Gastrocnemius medialis (tissue), 4 donors: ENCODE results near the gene GRK4. TPM values are rescaled to one million over a fixed set of nuclear protein-coding genes. Genes with fewer than 3 reads are reported as not detected.

ENCODE experiments used
- ATAC-seq, 2 donors: fragments of 150-250 bp; one replicate each; pipeline ENCODE4 v1.9.1; 2016
- DNase-seq, 2 donors: peaks; one replicate each; pipeline ENCODE4 v3.0.0-alpha.2; 2019
- H3K27ac ChIP-seq, 4 donors: fragments of 200-600 bp; sonication (generic); 1 replicate in 1 of 4; 2 replicates in 3 of 4; pipeline ENCODE4 v1.5.1; 2016 to 2018; ENCODE audit warnings: mild to moderate bottlenecking in 2 of 4, moderate library complexity in 1 of 4
- H3K27me3 ChIP-seq, 3 donors: fragments of 200-600 bp; sonication (generic) in 2 of 3; 1 replicate in 1 of 3; 2 replicates in 2 of 3; pipeline versions ENCODE4 v1.5.1 to v1.6.0; 2016 to 2019; ENCODE audit warnings: mild to moderate bottlenecking in 1 of 3, moderate library complexity in 1 of 3
- H3K36me3 ChIP-seq, 2 donors: fragments of 200-600 bp; sonication (generic) in 1 of 2; one replicate each; pipeline ENCODE4 v1.5.1; 2017 to 2018
- H3K4me1 ChIP-seq, 2 donors: fragments of 200-600 bp; sonication (generic) in 1 of 2; one replicate each; pipeline ENCODE4 v1.5.1; 2016 to 2017; ENCODE audit warnings: mild to moderate bottlenecking in 2 of 2
- H3K4me3 ChIP-seq, 4 donors: fragments of 200-600 bp; sonication (generic) in 3 of 4; 1 replicate in 1 of 4; 2 replicates in 3 of 4; pipeline ENCODE4 v1.5.1; 2016 to 2019; ENCODE audit warnings: mild to moderate bottlenecking in 2 of 4
- H3K9me3 ChIP-seq, 3 donors: fragments of 200-600 bp; sonication (generic) in 2 of 3; 1 replicate in 1 of 3; 2 replicates in 2 of 3; pipeline ENCODE4 v1.5.1; 2016 to 2019
- POLR2A ChIP-seq, 2 donors: fragments of 450-650 bp; IDR thresholded peaks; one replicate each; pipeline ENCODE4 v1.6.1; 2017; ENCODE audit warnings: antibody characterized with exemption in 2 of 2, mild to moderate bottlenecking in 2 of 2, moderate library complexity in 2 of 2
- in situ Hi-C, 4 donors: fragments of 200-750 bp; cut with MboI; loops; one replicate each; pipeline versions ENCODE4 v1.15.0 to v1.8.0; 2017; ENCODE audit warnings: low sequenced_read_pairs in 4 of 4
- intact Hi-C: fragments of 100-400 bp; cut with DNase I; formaldehyde crosslinking; loops from one replicate; pipeline ENCODE4 v1.15.1; 2023; ENCODE audit warnings: low total_unique reads
- total RNA-seq, 4 donors: library from RNA; depleted of rRNA; stranded (reverse); fragments of >200 nt; gene quantifications; one replicate each; pipeline versions ENCODE4 v1.1.0 to v1.2.3, GENCODE V29; 2016
- TF ChIP-seq, protein P1 (sequence below), 5 experiments: fragments of 450-650 bp in 3 of 5; fragments of 200-600 bp in 2 of 5; sonication (generic) in 2 of 5; IDR thresholded peaks in 4 of 5; conservative IDR thresholded peaks in 1 of 5; 1 replicate in 4 of 5; 2 replicates in 1 of 5; pipeline ENCODE4 v1.5.1; 2016 to 2019; ENCODE audit warnings: antibody characterized with exemption in 5 of 5, mild to moderate bottlenecking in 3 of 5, moderate library complexity in 3 of 5

The GRK4 gene
- total RNA-seq, 4 donors from 2014 or later = 2.8 to 5.8 (median 3.7) TPM

DNA sequence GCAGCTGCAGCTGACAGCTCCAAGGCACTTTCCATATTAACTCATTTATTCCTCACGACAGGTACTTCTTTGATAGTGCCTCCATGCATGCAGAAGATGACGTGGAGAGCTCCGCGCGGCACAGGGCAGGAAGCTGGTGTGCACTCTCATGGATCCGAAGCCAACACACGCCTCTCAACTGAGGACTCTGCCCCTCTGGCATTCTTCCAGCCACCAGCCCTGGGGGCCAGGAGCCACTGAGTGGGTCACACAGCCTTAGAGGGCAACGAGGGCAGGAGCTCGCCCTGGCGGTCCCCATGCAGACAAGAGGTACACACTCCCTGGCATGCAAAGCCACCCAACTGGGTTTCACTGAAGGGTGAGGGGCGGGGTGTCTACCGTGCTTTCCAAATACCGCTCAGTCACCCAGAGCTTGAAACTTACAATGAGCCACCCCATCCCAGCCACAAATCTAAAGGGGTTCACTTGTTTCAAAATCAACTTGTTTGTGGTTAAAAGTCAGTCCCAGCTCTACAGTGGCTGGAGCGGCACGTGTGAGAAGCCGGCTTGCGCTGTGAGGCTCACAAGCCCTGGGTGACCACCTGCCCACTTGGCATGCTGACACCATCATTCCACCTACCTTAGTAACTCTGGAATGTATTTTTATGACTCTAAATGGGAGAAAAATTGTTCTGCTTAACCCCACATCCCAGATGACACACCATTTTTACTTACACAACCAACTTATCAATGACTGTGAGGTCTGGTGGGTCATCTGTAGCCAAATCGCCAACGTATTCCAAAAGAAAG, 16.4 kb upstream of the GRK4 start:
- peak in 1 of 2 donors; percentile 13 for DNase-seq
- TF ChIP-seq POLR2A (IDR thresholded peaks at IDR 0.05) = no peak
- TF ChIP-seq, protein P1, sequence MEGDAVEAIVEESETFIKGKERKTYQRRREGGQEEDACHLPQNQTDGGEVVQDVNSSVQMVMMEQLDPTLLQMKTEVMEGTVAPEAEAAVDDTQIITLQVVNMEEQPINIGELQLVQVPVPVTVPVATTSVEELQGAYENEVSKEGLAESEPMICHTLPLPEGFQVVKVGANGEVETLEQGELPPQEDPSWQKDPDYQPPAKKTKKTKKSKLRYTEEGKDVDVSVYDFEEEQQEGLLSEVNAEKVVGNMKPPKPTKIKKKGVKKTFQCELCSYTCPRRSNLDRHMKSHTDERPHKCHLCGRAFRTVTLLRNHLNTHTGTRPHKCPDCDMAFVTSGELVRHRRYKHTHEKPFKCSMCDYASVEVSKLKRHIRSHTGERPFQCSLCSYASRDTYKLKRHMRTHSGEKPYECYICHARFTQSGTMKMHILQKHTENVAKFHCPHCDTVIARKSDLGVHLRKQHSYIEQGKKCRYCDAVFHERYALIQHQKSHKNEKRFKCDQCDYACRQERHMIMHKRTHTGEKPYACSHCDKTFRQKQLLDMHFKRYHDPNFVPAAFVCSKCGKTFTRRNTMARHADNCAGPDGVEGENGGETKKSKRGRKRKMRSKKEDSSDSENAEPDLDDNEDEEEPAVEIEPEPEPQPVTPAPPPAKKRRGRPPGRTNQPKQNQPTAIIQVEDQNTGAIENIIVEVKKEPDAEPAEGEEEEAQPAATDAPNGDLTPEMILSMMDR (IDR thresholded peaks at IDR 0.05 in 4 of 5, conservative IDR thresholded peaks at IDR 0.05 in 1 of 5) = no peak
- no peaks in the 10 kb centered on the region for H3K9me3 ChIP-seq
- no peaks in the 10 kb centered on the region for H3K27me3 ChIP-seq
- ATAC-seq = no peak
- intact Hi-C loops = no loop called here
- no peaks in the 10 kb centered on the region for H3K4me1 ChIP-seq
- in situ Hi-C loops = loop anchor here in 1 of 4 donors (25.0 kb wide), 1 partner anchor 185 kb away; the partner anchor contains the start of gene TNIP2
- peaks cover 4 to 97% of the 10 kb centered on the region in 2 donors for H3K36me3 ChIP-seq
- H3K4me3 ChIP-seq = no peak overlapping the region
- H3K27ac ChIP-seq = no peak overlapping the region

DNA sequence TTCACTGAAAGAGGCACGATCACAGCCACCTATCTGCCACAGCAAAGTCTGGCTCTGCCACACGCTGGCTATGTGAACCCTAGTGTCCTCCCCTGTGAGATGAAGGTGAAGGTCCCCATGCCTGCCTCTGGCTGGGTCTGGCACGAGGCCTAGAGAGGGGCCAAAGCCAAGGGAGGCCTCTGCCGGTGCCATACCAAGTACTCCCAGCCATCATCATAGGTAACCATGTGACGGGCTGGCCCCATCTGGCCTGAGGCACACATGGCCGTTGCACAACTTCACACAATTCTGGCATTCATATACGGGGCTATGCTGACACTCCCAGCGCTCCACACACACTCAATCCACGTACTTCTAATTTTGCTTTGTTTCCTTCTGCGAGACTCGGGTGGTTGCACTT, 15.4 kb upstream of the GRK4 start:
- in situ Hi-C loops = loop anchor here in 1 of 4 donors (25.0 kb wide), 1 partner anchor 186 kb away; the partner anchor contains the start of gene TNIP2
- peak in 1 of 2 donors; percentile 64 for DNase-seq
- peaks cover 4 to 98% of the 10 kb centered on the region in 2 donors for H3K36me3 ChIP-seq
- H3K4me1 ChIP-seq = no peaks in the 10 kb centered on the region
- peak overlapping the region in 2 of 4 donors; percentile 4 to 37 for H3K27ac ChIP-seq
- intact Hi-C loops = no loop called here
- no peaks in the 10 kb centered on the region for H3K27me3 ChIP-seq
- no peaks in the 10 kb centered on the region for H3K9me3 ChIP-seq
- H3K4me3 ChIP-seq = no peak overlapping the region
- no peak for TF ChIP-seq POLR2A (IDR thresholded peaks at IDR 0.05)
- TF ChIP-seq, protein P1 (IDR thresholded peaks at IDR 0.05 in 4 of 5, conservative IDR thresholded peaks at IDR 0.05 in 1 of 5) = no peak
- ATAC-seq = peak in 1 of 2 donors; percentile 74

DNA sequence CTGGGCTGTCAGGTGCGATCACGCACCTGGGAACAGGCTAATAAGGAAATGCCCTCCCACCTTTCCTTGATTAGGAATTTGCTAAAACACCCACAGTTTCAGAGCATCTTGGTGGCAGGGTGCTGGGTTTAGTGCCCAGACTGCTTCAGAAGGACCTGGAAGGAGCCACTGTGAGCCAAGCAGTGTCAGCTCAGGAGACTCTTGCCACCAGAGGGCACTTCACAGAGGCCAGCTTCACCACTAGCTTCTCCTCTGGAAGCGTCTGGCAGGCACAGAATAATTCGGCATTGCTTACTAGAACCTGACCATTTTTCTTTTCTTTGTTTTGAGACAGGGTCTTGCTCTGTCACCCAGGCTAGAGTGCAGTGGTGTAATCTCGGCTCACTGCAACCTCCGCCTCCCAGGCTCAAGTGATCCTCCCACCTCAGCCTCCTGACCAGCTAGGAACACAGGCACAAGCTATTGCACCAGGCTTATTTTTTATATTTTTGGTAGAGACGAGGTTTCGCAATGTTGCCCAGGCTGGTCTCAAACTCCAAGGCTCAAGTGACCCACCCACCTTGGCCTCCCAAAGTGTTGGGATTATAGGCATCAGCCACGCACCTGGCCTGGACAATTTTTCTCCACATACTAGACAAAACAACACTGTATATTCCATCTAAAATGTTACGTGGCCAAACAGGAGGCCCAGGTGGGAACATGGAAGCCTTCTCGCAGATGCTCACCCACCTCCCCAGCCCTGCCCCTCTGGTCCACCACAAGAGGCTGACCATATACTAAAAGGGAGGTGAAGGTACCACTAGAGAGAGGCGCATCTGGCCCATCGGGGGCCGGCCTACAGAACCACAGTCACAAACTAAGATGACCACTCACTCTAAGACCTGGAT, 14.2 kb upstream of the GRK4 start:
- in situ Hi-C loops = loop anchor here in 1 of 4 donors (25.0 kb wide), 1 partner anchor 187 kb away; the partner anchor contains the start of gene TNIP2
- intact Hi-C loops = no loop called here
- Histone ChIP-seq H3K9me3 (no peaks in the 10 kb centered on the region), H3K27me3 (no peaks in the 10 kb centered on the region), H3K36me3 (peaks cover 4 to 98% of the 10 kb centered on the region in 2 donors), H3K27ac (no peak overlapping the region), H3K4me1 (no peaks in the 10 kb centered on the region), H3K4me3 (no peak overlapping the region)
- TF ChIP-seq, protein P1 (IDR thresholded peaks at IDR 0.05 in 4 of 5, conservative IDR thresholded peaks at IDR 0.05 in 1 of 5) = peak in 1 of 5 experiments; percentile 31
- no peak for TF ChIP-seq POLR2A (IDR thresholded peaks at IDR 0.05)
- DNase-seq (peak in 1 of 2 donors; percentile 14), ATAC-seq (peak in 1 of 2 donors; percentile 55)

DNA sequence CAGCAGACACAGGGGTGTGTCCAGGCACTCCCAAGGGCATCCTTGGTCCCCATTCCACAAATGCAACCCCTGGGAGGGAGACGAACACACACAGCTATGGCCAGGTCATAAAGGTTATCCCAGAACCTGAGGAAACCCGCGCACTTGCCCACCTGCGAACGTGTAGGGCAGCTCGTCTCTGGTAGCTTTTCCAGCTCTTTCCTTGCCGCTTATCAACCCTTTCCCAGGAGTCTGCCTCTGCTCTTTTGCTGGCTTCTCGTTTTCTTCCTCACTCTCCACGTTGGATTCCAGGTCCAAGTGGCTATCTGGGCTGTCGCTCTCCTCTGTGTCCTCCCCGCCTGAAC, 13.6 kb upstream of the GRK4 start:
- H3K4me1 ChIP-seq = no peaks in the 10 kb centered on the region
- H3K27me3 ChIP-seq = no peaks in the 10 kb centered on the region
- no peaks in the 10 kb centered on the region for H3K9me3 ChIP-seq
- H3K36me3 ChIP-seq = peaks cover 4 to 98% of the 10 kb centered on the region in 2 donors
- no peak overlapping the region for H3K27ac ChIP-seq
- no peak overlapping the region for H3K4me3 ChIP-seq
- in situ Hi-C loops (loop anchor here in 2 of 4 donors (25.0 kb wide), 2 partner anchors 187 to 712 kb away; partner anchors contain the start of genes HAUS3 (in 1 of the 2), POLN (in 1 of the 2) and TNIP2 (in 1 of the 2)), intact Hi-C loops (no loop called here)
- no peak for ATAC-seq
- TF ChIP-seq POLR2A (IDR thresholded peaks at IDR 0.05) = no peak
- TF ChIP-seq, protein P1 (IDR thresholded peaks at IDR 0.05 in 4 of 5, conservative IDR thresholded peaks at IDR 0.05 in 1 of 5) = no peak
- DNase-seq = no peak
